CD14-positive monocyte (primary cell): ENCODE results near the gene TARBP1. TPM values are rescaled to one million over a fixed set of nuclear protein-coding genes. Genes with fewer than 3 reads are reported as not detected.

Experiments used
- DNase-seq, 3 donors: peaks; one replicate each; pipeline ENCODE4 v3.0.0-alpha.2; 2011 to 2022
- H2AFZ ChIP-seq: 2 replicates; pipeline ENCODE4 v1.6.0; 2012; ENCODE audit warnings: mild to moderate bottlenecking, low read depth, low read length, inconsistent platforms; ENCODE audit not compliant: insufficient read depth, poor library complexity, severe bottlenecking
- H3K27ac ChIP-seq, 2 donors: 1 replicate in 1 of 2; 2 replicates in 1 of 2; pipeline ENCODE4 v1.5.1; 2012 to 2013; ENCODE audit warnings: low read length in 2 of 2, control low read depth in 1 of 2, inconsistent platforms in 1 of 2, low read depth in 1 of 2, mild to moderate bottlenecking in 1 of 2
- H3K27me3 ChIP-seq, 2 donors: one replicate each; pipeline versions ENCODE4 v1.6.0 to v1.6.1; 2011 to 2013; ENCODE audit warnings: low read length in 2 of 2; ENCODE audit not compliant: control insufficient read depth in 2 of 2, insufficient read depth in 2 of 2
- H3K36me3 ChIP-seq, 2 donors: replicated peaks in 1 of 2; 1 replicate in 1 of 2; 2 replicates in 1 of 2; pipeline versions ENCODE4 v1.5.1 to v1.6.1; 2012 to 2013; ENCODE audit warnings: low read length in 2 of 2, control low read depth in 1 of 2, inconsistent platforms in 1 of 2, mild to moderate bottlenecking in 1 of 2; ENCODE audit not compliant: insufficient read depth in 2 of 2, control insufficient read depth in 1 of 2
- H3K4me1 ChIP-seq, 2 donors: 1 replicate in 1 of 2; 2 replicates in 1 of 2; pipeline versions ENCODE4 v1.5.1 to v1.6.1; 2012 to 2013; ENCODE audit warnings: low read length in 2 of 2, control low read depth in 1 of 2, inconsistent platforms in 1 of 2, mild to moderate bottlenecking in 1 of 2, moderate library complexity in 1 of 2; ENCODE audit not compliant: insufficient read depth in 2 of 2, control insufficient read depth in 1 of 2
- H3K4me2 ChIP-seq: replicated peaks from 2 replicates; pipeline ENCODE3; 2012; ENCODE audit warnings: low read length, moderate library complexity, mild to moderate bottlenecking; ENCODE audit not compliant: poor library complexity, severe bottlenecking; ENCODE audit errors: extremely low read depth
- H3K4me3 ChIP-seq, 3 experiments: fragments of 200-600 bp in 1 of 3; sonication (generic) in 1 of 3; replicated peaks in 1 of 3; 1 replicate in 2 of 3; 2 replicates in 1 of 3; pipeline ENCODE4 v1.5.1; 2011 to 2013; ENCODE audit warnings: low read length in 3 of 3, mild to moderate bottlenecking in 3 of 3, control low read depth in 2 of 3, low read depth in 2 of 3, inconsistent platforms in 1 of 3, moderate library complexity in 1 of 3
- H3K79me2 ChIP-seq: 2 replicates; pipeline ENCODE4 v1.6.0; 2012; ENCODE audit warnings: mild to moderate bottlenecking, control low read depth, inconsistent platforms, low read length, moderate library complexity; ENCODE audit not compliant: insufficient read depth
- H3K9ac ChIP-seq: 2 replicates; pipeline ENCODE4 v1.6.0; 2017; ENCODE audit warnings: low read length, mild to moderate bottlenecking; ENCODE audit not compliant: insufficient read depth, poor library complexity, severe bottlenecking
- H3K9me3 ChIP-seq, 2 donors: replicated peaks in 1 of 2; 1 replicate in 1 of 2; 2 replicates in 1 of 2; pipeline versions ENCODE4 v1.5.1 to v1.6.1; 2012 to 2013; ENCODE audit warnings: low read length in 2 of 2, control low read depth in 1 of 2; ENCODE audit not compliant: control insufficient read depth in 1 of 2, insufficient read depth in 1 of 2
- H4K20me1 ChIP-seq: 2 replicates; pipeline ENCODE4 v1.6.0; 2012; ENCODE audit warnings: mild to moderate bottlenecking, low read length, control low read depth, moderate library complexity; ENCODE audit not compliant: insufficient read depth
- H3K27ac Mint-ChIP-seq, 7 donors: one replicate each; pipeline ENCODE4 v1.8.0; 2020; ENCODE audit warnings: mild to moderate bottlenecking in 7 of 7, mixed read lengths in 7 of 7, moderate library complexity in 6 of 7, inconsistent platforms in 2 of 7
- H3K27me3 Mint-ChIP-seq, 3 donors: one replicate each; pipeline ENCODE4 v1.8.0; 2021 to 2022; ENCODE audit warnings: low read depth in 3 of 3, mild to moderate bottlenecking in 3 of 3, mixed read lengths in 3 of 3, moderate library complexity in 3 of 3, inconsistent platforms in 1 of 3
- H3K36me3 Mint-ChIP-seq, 2 donors: one replicate each; pipeline ENCODE4 v1.8.0; 2020; ENCODE audit warnings: mixed read lengths in 2 of 2, inconsistent platforms in 1 of 2, mild to moderate bottlenecking in 1 of 2
- H3K4me1 Mint-ChIP-seq: one replicate; pipeline ENCODE4 v1.8.0; 2020; ENCODE audit warnings: mild to moderate bottlenecking, mixed read lengths
- H3K4me3 Mint-ChIP-seq, 2 donors: one replicate each; pipeline ENCODE4 v1.8.0; 2020; ENCODE audit warnings: mild to moderate bottlenecking in 2 of 2, mixed read lengths in 2 of 2, moderate library complexity in 1 of 2
- H3K9me3 Mint-ChIP-seq, 7 donors: one replicate each; pipeline ENCODE4 v1.8.0; 2020 to 2022; ENCODE audit warnings: mixed read lengths in 7 of 7, mild to moderate bottlenecking in 6 of 7, moderate library complexity in 6 of 7, inconsistent platforms in 2 of 7
- WGBS: methylation state at CpG from one replicate; pipeline ENCODE4 v1.1.5; 2013; ENCODE audit warnings: missing lambda C conversion rate; ENCODE audit not compliant: insufficient coverage; 5-methylcytosine and 5-hydroxymethylcytosine counted together
- intact Hi-C, 2 donors: fragments of 100-400 bp; cut with micrococcal nuclease; formaldehyde crosslinking; loops; one replicate each; pipeline versions ENCODE4 v1.15.0 to v1.15.1; 2023
- polyA plus RNA-seq, 3 donors: library from polyadenylated mRNA; depleted of rRNA in 1 of 3; unstranded in 2 of 3; stranded (reverse) in 1 of 3; fragments of 300-500 nt in 2 of 3; fragments of >200 nt in 1 of 3; fragmentation: Illumina TruSeq in 2 of 3; gene quantifications; 1 replicate in 2 of 3; 2 replicates in 1 of 3; pipeline ENCODE4 v1.2.3, GENCODE V29; 2012 to 2021
- TF ChIP-seq, protein P1 (sequence below): fragments of 200-600 bp; IDR thresholded peaks from one replicate; pipeline ENCODE4 v1.8.0; 2022; ENCODE audit warnings: antibody characterized with exemption, mild to moderate bottlenecking

Gene TARBP1
- polyA plus RNA-seq, 3 donors, result 1.4 to 30.9 (median 3.2) TPM

GRCh38 chr1:234509457-234510328 is 30.7 kb upstream of the TARBP1 start:
- 78% methylated on average over 7 of the region's 9 CpGs for WGBS
- TF ChIP-seq, protein P1, sequence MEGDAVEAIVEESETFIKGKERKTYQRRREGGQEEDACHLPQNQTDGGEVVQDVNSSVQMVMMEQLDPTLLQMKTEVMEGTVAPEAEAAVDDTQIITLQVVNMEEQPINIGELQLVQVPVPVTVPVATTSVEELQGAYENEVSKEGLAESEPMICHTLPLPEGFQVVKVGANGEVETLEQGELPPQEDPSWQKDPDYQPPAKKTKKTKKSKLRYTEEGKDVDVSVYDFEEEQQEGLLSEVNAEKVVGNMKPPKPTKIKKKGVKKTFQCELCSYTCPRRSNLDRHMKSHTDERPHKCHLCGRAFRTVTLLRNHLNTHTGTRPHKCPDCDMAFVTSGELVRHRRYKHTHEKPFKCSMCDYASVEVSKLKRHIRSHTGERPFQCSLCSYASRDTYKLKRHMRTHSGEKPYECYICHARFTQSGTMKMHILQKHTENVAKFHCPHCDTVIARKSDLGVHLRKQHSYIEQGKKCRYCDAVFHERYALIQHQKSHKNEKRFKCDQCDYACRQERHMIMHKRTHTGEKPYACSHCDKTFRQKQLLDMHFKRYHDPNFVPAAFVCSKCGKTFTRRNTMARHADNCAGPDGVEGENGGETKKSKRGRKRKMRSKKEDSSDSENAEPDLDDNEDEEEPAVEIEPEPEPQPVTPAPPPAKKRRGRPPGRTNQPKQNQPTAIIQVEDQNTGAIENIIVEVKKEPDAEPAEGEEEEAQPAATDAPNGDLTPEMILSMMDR, result no peak
- H4K20me1 ChIP-seq, result no peaks in the 10 kb centered on the region
- no peak overlapping the region for H3K4me3 ChIP-seq
- no peaks in the 10 kb centered on the region for H3K27me3 ChIP-seq
- Mint-ChIP-seq H3K4me3 (no peak overlapping the region), H3K9me3 (no peaks in the 10 kb centered on the region), H3K4me1 (peaks cover 46% of the 10 kb centered on the region), H3K27ac (peak overlapping the region in 1 of 7 donors; percentile 18), H3K27me3 (peaks cover 0 to 5% (median 2%) of the 10 kb centered on the region in 3 donors), H3K36me3 (no peaks in the 10 kb centered on the region)
- H2AFZ ChIP-seq, result no peak overlapping the region
- H3K4me1 ChIP-seq, result peaks cover 41 to 51% of the 10 kb centered on the region in 2 donors
- H3K79me2 ChIP-seq, result no peaks in the 10 kb centered on the region
- H3K9ac ChIP-seq, result no peak overlapping the region
- H3K9me3 ChIP-seq, result no peaks in the 10 kb centered on the region
- no peak overlapping the region for H3K27ac ChIP-seq
- DNase-seq, result no peak
- no peak overlapping the region for H3K4me2 ChIP-seq
- H3K36me3 ChIP-seq, result no peaks in the 10 kb centered on the region
- intact Hi-C loops, result no loop called here

DNA sequence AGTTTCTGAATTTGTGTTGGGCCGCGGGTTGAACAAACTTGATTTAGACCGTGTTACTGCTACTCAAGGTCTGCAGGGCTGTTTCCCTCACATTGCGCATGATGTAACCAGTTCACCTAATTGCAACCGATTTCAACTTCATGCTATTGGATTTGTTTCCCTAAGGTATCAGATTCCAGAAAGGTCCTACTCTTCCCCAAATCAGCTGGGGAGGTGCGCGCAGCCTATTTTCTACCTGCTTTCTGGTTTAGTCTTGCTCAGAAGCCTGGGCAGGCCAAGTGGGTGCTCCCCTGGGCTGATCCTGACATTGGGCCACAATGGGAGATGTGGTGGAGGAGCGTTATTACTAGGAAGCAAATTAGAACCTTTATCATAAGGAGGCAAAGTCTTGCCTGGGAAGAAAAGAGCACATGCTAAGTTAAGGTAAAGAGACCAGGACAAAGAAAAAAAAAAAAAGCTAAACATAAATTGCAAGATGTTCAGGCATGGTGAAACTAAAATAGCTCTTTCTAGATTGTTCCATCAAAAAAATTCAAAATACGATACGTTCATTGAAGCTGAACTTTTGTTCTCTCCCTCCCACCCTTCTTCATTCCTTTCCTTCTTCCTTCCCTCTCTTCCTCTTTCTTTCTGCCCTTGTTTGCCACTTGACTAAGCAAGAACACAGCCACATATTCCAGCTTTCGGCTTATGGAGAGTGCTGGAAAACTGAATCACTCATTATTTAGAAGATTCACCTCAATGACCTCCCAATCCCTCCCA is 28.8 kb upstream of the TARBP1 start:
- Histone ChIP-seq H3K9me3 (no peaks in the 10 kb centered on the region), H3K27me3 (no peaks in the 10 kb centered on the region), H3K36me3 (no peaks in the 10 kb centered on the region), H3K4me1 (peaks cover 27 to 32% of the 10 kb centered on the region in 2 donors), H3K79me2 (no peaks in the 10 kb centered on the region), H3K4me2 (no peak overlapping the region), H2AFZ (no peak overlapping the region), H4K20me1 (no peaks in the 10 kb centered on the region), H3K9ac (no peak overlapping the region), H3K27ac (no peak overlapping the region), H3K4me3 (no peak overlapping the region)
- Mint-ChIP-seq H3K27me3 (peaks cover 0 to 2% (median 0%) of the 10 kb centered on the region in 3 donors), H3K27ac (peak overlapping the region in 1 of 7 donors; percentile 44), H3K36me3 (no peaks in the 10 kb centered on the region), H3K9me3 (no peaks in the 10 kb centered on the region), H3K4me3 (no peak overlapping the region), H3K4me1 (peaks cover 31% of the 10 kb centered on the region)
- TF ChIP-seq, protein P1, result no peak
- DNase-seq, result no peak
- WGBS, result 93% methylated on average over 9 of the region's 11 CpGs
- intact Hi-C loops, result no loop called here
